Gastroesophageal sphincter (tissue), 3 donors: Measurements from ENCODE around the gene PPARA.

Source experiments
- CTCF ChIP-seq, 4 experiments: fragments of 200-600 bp in 2 of 4; fragments of 450-650 bp in 2 of 4; sonication (generic) in 1 of 4; IDR thresholded peaks; one replicate each; pipeline ENCODE4 v1.5.1; 2017 to 2019; ENCODE audit warnings: antibody characterized with exemption in 4 of 4, mild to moderate bottlenecking in 2 of 4, moderate library complexity in 2 of 4
- EP300 ChIP-seq: sonication (generic); formaldehyde crosslinking; IDR thresholded peaks from one replicate; pipeline ENCODE4 v1.6.1; 2017; ENCODE audit warnings: antibody characterized with exemption, mild to moderate bottlenecking
- POLR2A ChIP-seq, 2 donors: fragments of 450-650 bp; IDR thresholded peaks; one replicate each; pipeline ENCODE4 v1.6.1; 2017; ENCODE audit warnings: antibody characterized with exemption in 2 of 2, mild to moderate bottlenecking in 2 of 2, moderate library complexity in 1 of 2
- POLR2AphosphoS5 ChIP-seq: sonication (generic); formaldehyde crosslinking; IDR thresholded peaks from one replicate; pipeline ENCODE4 v1.6.1; 2017; ENCODE audit warnings: antibody characterized with exemption

GRCh38 chr22:46146329-46146728, 4.0 kb upstream of the PPARA start:
- TF ChIP-seq CTCF (IDR thresholded peaks at IDR 0.05) = no peak
- TF ChIP-seq POLR2AphosphoS5 = no peak
- no peak for TF ChIP-seq POLR2A (IDR thresholded peaks at IDR 0.05)
- no peak for TF ChIP-seq EP300
